Right atrium auricular region (tissue), 2 donors: Measurements from ENCODE around the gene KRI1. TPM values are rescaled to one million over a fixed set of nuclear protein-coding genes. Genes with fewer than 3 reads are reported as not detected.
"Not testable (repeated sequence)": the region's sequence is repeated elsewhere in the genome, so short reads cannot be mapped to it uniquely, and the experiment has no call there.

Experiments used
- DNase-seq: peaks from one replicate; pipeline ENCODE4 v3.0.0-alpha.2; 2019; ENCODE audit warnings: low spot score
- H3K27ac ChIP-seq, 2 donors: fragments of 200-600 bp; sonication (generic); 1 replicate in 1 of 2; 2 replicates in 1 of 2; pipeline ENCODE4 v1.5.1; 2016 to 2019
- H3K27me3 ChIP-seq, 2 donors: fragments of 200-600 bp; sonication (generic); one replicate each; pipeline versions ENCODE4 v1.5.1 to v1.6.0; 2017 to 2019
- H3K36me3 ChIP-seq: fragments of 200-600 bp; sonication (generic); one replicate; pipeline ENCODE4 v1.5.1; 2016
- H3K4me1 ChIP-seq, 2 donors: fragments of 200-600 bp; sonication (generic); one replicate each; pipeline versions ENCODE4 v1.5.1 to v1.6.0; 2017 to 2019
- H3K4me3 ChIP-seq, 2 donors: fragments of 200-600 bp; sonication (generic); 1 replicate in 1 of 2; 2 replicates in 1 of 2; pipeline ENCODE4 v1.5.1; 2017 to 2019; ENCODE audit warnings: mild to moderate bottlenecking in 1 of 2, moderate library complexity in 1 of 2
- H3K9me3 ChIP-seq, 2 donors: fragments of 200-600 bp; sonication (generic); one replicate each; pipeline ENCODE4 v1.5.1; 2019
- CTCF ChIP-seq, 2 donors: fragments of 200-600 bp; sonication (generic); IDR thresholded peaks; one replicate each; pipeline ENCODE4 v1.5.1; 2019; ENCODE audit warnings: antibody characterized with exemption in 2 of 2
- total RNA-seq, 2 donors: library from RNA; depleted of rRNA; stranded (reverse); fragments of >200 nt; gene quantifications; one replicate each; pipeline ENCODE4 v1.1.0, GENCODE V29; 2016

Gene KRI1
- total RNA-seq, 2 donors from 2014 or later, result 9.6 to 10.3 TPM

GRCh38 chr19:10554760-10555609 lies 10.8 kb downstream of the KRI1 start:
- Histone ChIP-seq H3K4me3 (no peak overlapping the region), H3K27me3 (no peaks in the 10 kb centered on the region), H3K9me3 (no peaks in the 10 kb centered on the region), H3K27ac (no peak overlapping the region), H3K36me3 (peaks cover 89% of the 10 kb centered on the region), H3K4me1 (no peaks in the 10 kb centered on the region)
- no peak for DNase-seq
- TF ChIP-seq CTCF (IDR thresholded peaks at IDR 0.05), result no peak

- no peak overlapping the region for H3K4me3 ChIP-seq
- no peak for TF ChIP-seq CTCF (IDR thresholded peaks at IDR 0.05)
- H3K27ac ChIP-seq, result no peak overlapping the region
These were observed 11.8 kb downstream of the KRI1 start for GRCh38 chr19:10553943-10554381.

GRCh38 chr19:10553087-10553667 lies 12.6 kb downstream of the KRI1 start:
- Histone ChIP-seq H3K27me3 (no peaks in the 10 kb centered on the region), H3K27ac (no peak overlapping the region), H3K36me3 (peaks cover 90% of the 10 kb centered on the region), H3K4me1 (no peaks in the 10 kb centered on the region), H3K4me3 (no peak overlapping the region), H3K9me3 (no peaks in the 10 kb centered on the region)
- TF ChIP-seq CTCF (IDR thresholded peaks at IDR 0.05), result no peak
- no peak for DNase-seq

More at GRCh38 chr19:10553943-10554381, 11.8 kb downstream of the KRI1 start:
- DNase-seq, result no peak
- Histone ChIP-seq H3K27me3 (no peaks in the 10 kb centered on the region), H3K9me3 (no peaks in the 10 kb centered on the region), H3K36me3 (peaks cover 89% of the 10 kb centered on the region), H3K4me1 (no peaks in the 10 kb centered on the region)

DNA sequence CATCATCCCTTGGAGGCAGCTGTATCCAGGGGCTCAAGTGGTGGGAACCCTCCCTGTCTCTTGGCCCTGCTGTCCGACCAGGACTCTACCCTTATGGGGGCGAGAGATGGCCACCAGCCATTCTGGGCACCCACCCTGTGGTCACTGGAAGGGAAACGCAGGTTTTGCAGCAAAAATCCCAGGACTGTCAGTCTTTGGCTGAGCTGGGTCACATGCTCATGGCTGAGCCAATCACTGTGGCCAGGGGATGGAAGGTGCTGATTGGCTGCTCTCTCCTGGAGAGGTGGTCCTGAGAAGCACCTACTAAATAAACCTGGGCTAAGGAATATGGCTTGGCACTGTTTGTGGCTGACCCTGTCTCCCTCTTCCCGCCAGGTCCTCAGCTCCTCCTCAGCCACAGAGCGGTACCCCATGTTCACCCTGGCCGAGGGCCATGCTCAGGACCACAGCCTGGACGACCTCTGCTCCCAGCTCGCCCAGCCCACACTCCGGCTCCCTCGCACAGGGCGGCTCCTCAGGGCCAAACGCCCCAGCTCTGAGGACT lies 13.2 kb downstream of the KRI1 start:
- no peak for DNase-seq
- H3K27me3 ChIP-seq, result no peaks in the 10 kb centered on the region
- no peaks in the 10 kb centered on the region for H3K4me1 ChIP-seq
- no peak overlapping the region for H3K27ac ChIP-seq
- no peaks in the 10 kb centered on the region for H3K9me3 ChIP-seq
- TF ChIP-seq CTCF (IDR thresholded peaks at IDR 0.05), result no peak
- peaks cover 85% of the 10 kb centered on the region for H3K36me3 ChIP-seq
- H3K4me3 ChIP-seq, result no peak overlapping the region

- no peaks in the 10 kb centered on the region for H3K9me3 ChIP-seq
- no peak for TF ChIP-seq CTCF (IDR thresholded peaks at IDR 0.05)
- H3K36me3 ChIP-seq, result peaks cover 83% of the 10 kb centered on the region
- no peak for DNase-seq
- no peaks in the 10 kb centered on the region for H3K4me1 ChIP-seq
- no peak overlapping the region for H3K27ac ChIP-seq
- no peaks in the 10 kb centered on the region for H3K27me3 ChIP-seq
- H3K4me3 ChIP-seq, result no peak overlapping the region
These were observed 14.0 kb downstream of the KRI1 start for GRCh38 chr19:10551698-10552301.

GRCh38 chr19:10551006-10551405 lies 14.8 kb downstream of the KRI1 start:
- not testable (repeated sequence) for H3K27me3 ChIP-seq, H3K4me3 ChIP-seq, DNase-seq, H3K9me3 ChIP-seq, H3K27ac ChIP-seq, H3K4me1 ChIP-seq
- H3K36me3 ChIP-seq, result peaks cover 81% of the 10 kb centered on the region
